ENCODE measurements around the gene ETNK1.
"Not testable (repeated sequence)": the region's sequence is repeated elsewhere in the genome, so short reads cannot be mapped to it uniquely, and the experiment has no call there.

- TF ChIP-seq, protein P1, sequence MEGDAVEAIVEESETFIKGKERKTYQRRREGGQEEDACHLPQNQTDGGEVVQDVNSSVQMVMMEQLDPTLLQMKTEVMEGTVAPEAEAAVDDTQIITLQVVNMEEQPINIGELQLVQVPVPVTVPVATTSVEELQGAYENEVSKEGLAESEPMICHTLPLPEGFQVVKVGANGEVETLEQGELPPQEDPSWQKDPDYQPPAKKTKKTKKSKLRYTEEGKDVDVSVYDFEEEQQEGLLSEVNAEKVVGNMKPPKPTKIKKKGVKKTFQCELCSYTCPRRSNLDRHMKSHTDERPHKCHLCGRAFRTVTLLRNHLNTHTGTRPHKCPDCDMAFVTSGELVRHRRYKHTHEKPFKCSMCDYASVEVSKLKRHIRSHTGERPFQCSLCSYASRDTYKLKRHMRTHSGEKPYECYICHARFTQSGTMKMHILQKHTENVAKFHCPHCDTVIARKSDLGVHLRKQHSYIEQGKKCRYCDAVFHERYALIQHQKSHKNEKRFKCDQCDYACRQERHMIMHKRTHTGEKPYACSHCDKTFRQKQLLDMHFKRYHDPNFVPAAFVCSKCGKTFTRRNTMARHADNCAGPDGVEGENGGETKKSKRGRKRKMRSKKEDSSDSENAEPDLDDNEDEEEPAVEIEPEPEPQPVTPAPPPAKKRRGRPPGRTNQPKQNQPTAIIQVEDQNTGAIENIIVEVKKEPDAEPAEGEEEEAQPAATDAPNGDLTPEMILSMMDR (IDR thresholded peaks at IDR 0.05): not testable (repeated sequence)
- not testable (repeated sequence) for TF ChIP-seq POLR2AphosphoS5, REST (IDR thresholded peaks at IDR 0.05; ENCODE audit: low read depth, low read length)
Observed at GRCh38 chr12:22597539-22597938, 27.4 kb upstream of the ETNK1 start.

Measured in SK-N-SH (cell line).